Stimulated activated naive CD4-positive, alpha-beta T cell (primary cell): ENCODE measurements around the gene TSHZ2.
"Not testable (repeated sequence)": the region's sequence is repeated elsewhere in the genome, so short reads cannot be mapped to it uniquely, and the experiment has no call there.

Source experiments
- DNase-seq, 6 experiments: peaks; one replicate each; lab custom pipeline; 2025; lab: John Stamatoyannopoulos, UW

TSHZ2 gene

GRCh38 chr20:52996130-52996529 lies 24.0 kb downstream of the TSHZ2 start:
- no peak for DNase-seq

DNA sequence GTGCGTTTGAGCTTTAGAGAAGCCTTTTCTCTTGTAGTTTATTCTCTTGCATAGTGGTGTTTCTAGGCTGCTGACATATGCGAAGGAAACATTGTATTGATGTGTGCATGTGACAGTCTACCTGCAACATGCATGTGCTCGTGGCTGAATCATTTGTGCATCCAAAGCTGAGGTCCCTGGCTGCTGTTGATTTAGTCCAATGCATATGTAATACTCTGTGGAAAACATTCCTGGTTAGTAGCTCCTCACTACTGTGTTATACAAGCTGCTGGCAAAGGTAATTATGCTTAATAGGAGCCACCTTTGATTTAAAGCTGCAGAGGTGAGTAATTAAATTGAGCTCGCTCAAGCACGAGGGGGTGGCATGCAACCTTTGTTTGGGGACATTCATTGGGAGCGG lies 24.5 kb downstream of the TSHZ2 start:
- no peak for DNase-seq

GRCh38 chr20:52998268-52998667 lies 26.1 kb downstream of the TSHZ2 start:
- DNase-seq, result no peak

- DNase-seq, result no peak
Measured at GRCh38 chr20:52999040-52999439, 26.9 kb downstream of the TSHZ2 start.

GRCh38 chr20:53001498-53002301 lies 29.5 kb downstream of the TSHZ2 start:
- DNase-seq, result peak in 4 of 6 experiments; percentile 13 to 77 (median 76)

GRCh38 chr20:53002786-53003185 lies 30.6 kb downstream of the TSHZ2 start:
- DNase-seq, result no peak

DNA sequence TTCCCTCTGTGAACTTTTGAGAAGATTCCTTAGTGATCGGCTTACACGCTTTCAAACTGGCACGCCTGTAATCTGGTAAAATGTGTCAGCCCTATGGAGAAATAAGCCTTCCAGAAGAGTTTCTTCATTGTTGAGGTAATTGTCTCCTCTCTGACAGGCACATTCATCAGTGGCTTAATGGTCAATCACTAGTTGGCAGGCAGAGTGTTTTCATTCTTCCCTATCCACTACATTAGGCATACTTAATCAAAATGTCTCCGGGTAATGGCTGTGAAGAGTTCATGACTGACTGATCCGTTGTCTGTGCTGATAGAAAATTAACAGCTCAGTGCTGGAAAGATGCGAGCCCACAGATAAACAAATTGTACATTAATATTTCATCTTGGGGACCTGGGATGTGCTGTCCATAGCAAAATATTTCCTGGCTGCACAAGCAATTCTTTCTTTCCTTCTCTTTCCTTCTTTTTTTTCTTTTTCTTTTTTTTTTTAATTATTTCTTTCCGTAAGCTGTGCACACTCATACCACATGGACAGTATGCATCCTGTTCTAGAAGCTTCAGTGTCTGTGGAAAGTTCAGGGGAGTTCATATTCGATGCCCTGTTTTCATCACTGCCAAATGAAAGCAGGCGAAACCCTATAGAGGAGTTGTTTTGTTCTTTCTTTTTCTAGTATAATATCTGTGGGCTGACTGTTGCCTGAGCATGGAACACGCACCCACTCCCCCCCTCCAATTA lies 31.4 kb downstream of the TSHZ2 start:
- DNase-seq, result no peak

DNA sequence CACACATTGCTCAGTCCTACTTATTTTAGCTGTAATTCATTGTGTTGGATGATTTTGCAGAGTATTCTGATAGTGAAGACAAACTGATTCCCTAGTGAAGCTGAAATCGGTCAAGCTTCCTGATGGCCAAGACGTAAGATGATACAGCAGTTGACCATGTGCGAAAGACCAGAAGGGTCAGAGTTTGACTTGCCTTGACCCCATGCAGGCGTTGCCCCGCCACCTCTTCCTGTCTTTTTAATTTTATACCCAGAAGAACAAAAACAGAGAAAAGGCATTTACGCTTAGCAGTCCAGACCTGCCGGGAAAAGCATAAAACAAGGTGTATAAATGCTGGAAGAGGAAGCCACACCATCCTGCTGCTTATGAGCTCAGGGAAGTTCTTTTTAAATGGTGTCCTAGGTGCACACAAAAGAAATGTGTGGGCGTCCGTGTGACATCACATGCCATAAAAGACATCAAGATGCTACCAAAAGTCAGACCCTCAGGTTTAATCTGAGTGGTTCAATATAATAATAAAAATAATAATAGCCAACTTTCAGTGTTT lies 32.2 kb downstream of the TSHZ2 start:
- no peak for DNase-seq

DNA sequence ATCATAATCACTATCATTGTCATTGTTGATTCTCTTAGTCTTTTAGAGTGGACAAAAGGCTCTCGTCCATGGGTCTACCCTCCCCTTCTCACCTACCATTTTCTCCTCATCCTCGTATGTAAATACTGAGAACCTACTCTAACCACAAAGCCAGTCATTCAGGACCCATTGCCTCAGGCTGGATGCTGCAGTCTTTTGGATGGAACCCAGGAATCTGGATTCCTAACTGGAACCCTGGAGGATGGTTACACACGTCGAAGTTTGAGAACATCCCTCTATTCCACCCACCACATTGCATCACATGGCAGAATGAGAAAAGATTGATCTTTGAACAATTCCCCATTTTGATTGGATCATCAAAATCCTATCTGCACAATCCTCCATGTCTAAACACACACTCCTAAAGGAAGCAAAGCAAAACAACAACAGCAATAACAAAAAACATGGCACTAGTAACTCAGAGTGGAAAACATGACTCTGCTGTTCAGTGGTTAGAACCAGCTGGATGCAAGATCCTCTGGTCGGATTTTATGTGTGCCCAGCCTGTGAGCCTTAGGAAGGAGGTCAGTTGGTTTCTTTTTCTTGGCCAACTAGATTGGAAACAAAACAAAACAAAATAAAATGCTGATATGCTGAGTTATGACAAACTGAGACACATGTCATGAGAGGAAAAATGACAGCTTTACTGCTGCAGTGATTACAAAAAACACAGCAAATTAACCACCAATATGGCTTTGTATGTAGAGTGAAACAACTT lies 38.0 kb downstream of the TSHZ2 start:
- no peak for DNase-seq

DNA sequence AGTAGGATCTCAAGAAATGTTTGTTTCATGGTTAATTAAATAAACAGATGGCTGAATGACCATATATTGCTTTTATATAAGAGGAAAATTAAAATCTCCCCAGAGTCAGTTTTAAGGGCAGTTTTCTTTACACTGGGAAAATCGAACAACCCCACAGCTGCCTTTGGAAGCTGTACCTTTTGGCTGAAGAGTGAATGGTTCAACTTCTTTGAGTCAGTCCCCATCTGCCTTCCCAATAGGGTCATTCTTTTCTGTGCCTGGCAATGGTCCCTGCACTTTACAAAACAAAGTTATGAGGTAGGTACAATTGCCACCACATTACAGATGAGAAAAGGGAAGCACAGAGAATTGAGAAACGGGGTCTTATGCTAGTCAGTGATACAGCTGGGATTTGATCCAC lies 39.5 kb downstream of the TSHZ2 start:
- DNase-seq, result no peak

DNA sequence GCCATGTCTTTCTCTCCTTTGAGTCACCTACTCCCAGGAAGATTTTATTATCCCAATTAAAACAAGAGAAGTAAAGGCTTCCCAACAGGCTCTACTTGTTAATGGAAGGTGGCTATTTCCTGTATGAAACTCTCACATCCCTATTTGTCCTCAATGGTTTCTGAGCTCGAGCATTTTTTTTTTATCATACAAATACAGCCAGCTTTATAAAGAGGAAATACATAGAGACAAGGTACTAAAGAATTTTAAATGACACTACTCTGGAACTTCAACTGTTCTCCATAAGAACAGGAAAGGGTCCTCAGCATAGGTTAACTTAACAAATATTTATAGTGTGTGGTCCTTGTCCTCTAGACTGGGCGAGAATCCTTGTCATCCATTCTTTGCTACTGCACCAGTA lies 41.0 kb downstream of the TSHZ2 start:
- no peak for DNase-seq

DNA sequence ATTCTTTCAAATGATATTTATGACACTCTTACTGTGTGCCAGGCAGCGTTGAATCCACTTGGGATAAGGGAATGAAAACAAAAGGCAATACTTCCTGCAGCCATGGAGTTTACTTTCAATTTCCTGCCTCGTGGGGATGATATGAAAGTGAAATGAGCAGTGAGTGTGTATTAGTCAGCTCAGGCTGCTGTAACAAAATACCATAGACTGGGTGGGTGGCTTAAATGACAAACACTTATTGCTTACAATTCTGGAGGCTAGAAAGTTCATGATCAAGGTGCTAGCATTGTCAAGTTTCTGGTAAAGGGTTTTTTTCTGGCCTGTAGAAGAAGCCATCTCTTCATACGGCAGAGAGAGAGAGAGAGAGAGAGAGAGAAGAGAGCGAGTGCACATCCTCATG lies 41.7 kb downstream of the TSHZ2 start:
- DNase-seq, result no peak

DNA sequence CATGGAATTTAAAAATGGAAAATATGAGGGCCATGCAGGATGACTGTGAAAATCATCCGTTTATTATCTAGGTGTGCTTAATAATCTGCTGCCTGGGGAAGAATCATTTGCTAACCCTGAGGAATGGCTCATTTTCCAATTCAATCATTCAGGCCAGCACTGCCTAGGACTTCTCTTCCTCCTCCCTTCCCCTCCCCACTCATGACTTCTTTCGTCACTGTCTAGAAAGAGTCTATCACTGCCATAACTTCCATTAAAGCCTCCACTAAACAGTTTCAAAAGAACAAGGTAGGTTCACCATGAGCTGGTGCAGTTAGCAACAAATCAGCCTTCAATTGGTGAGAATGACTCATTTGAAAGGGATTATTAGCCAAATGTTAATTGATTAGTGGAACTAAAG lies 43.9 kb downstream of the TSHZ2 start:
- no peak for DNase-seq

GRCh38 chr20:53016534-53017042 lies 44.4 kb downstream of the TSHZ2 start:
- no peak for DNase-seq

GRCh38 chr20:53017206-53017605 lies 45.0 kb downstream of the TSHZ2 start:
- no peak for DNase-seq

- DNase-seq, result no peak
Measured at GRCh38 chr20:53019464-53019863, 47.3 kb downstream of the TSHZ2 start.

DNA sequence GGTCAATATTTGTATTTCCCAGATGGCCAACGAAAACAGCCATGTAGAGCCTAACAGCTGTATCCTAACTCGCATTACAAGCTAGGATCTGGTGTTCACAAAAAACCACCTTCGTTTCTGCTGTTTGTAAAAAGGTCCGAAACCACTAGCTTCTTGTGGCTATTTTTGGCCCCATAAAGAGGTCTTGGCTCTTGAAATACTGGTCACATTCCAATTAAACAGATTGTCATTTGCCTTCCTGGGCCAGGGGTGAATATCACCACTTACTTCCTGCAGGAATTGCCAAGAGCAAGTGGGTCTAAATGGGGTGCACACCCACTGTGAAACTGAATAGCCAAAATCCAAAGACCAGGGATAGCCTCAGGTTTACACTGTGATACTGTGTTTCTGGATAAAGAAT lies 48.2 kb downstream of the TSHZ2 start:
- DNase-seq, result no peak

DNA sequence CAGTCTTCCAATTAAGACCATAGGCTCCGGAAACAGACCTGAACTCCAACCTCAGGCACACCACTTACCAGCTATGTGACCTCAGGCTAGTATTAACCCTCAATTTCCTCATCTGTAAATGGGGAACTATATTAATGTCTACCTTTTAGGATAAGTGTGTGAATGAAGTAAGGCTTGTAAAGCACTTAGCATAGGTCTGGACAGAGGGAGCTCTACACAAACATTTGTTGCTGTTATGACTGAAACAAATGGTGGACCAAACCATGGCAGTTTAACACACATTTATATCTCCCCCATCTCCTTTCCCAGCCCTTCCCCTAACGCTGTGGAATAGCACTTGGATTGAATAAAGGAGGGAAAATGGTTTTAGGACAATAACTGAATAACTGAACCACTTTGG lies 48.7 kb downstream of the TSHZ2 start:
- DNase-seq, result no peak

- DNase-seq, result no peak
Measured at GRCh38 chr20:53021934-53022333, 49.8 kb downstream of the TSHZ2 start.

DNA sequence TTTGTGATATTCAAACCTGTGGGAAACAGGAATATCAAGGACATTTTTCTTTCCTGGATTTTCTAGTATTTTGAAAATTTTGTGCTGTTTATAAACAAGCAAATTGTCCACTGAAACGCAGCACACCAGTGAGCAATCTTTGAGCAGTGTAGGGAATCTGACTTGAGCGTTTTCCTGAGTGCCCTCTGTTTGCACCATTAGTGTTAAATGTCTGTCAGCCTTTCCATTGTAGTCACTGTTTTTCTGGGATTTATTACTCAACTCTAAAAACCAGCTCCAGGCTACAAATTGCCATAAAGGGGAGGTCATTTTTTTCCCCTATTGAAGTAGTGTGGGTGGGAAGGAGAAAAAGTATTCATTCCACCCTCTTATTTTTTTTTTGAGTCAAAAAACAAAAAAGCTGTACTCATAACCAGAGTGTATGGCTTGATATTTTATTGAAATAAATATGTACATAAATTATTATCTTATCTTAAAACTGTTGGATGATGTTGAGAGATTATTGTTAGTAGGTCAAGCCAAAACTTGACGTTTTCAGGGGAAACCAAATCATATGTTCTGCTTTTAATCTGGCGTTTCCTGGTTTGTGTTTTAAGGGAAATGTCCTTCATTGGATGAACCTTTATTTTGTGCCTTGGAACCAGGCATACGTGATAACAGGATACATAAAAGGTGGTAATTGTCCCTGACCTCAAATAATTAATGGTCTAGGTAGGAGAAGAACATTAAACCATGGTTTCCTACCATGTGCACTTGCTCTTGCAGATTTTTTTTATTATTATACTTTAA lies 51.8 kb downstream of the TSHZ2 start:
- no peak for DNase-seq

- not testable (repeated sequence) for DNase-seq
Measured at GRCh38 chr20:53024653-53025052, 52.5 kb downstream of the TSHZ2 start.
